HepG2 (cell line): ENCODE results near the gene XPO5. TPM values are rescaled to one million over a fixed set of nuclear protein-coding genes. Genes with fewer than 3 reads are reported as not detected.

Experiments used
- ASH2L ChIP-seq: fragments of 300-600, 200-600 bp; sonication (generic); IDR thresholded peaks from 2 replicates; pipeline ENCODE4 v1.7.0; 2017; ENCODE audit warnings: low read depth, mild to moderate bottlenecking, moderate library complexity, mixed read lengths, low read length; ENCODE audit not compliant: insufficient read length
- ATF7 ChIP-seq, 2 experiments: fragments of 450-650 bp in 1 of 2; sonication (generic) in 1 of 2; formaldehyde crosslinking in 1 of 2; IDR thresholded peaks; 2 replicates each; pipeline versions ENCODE4 v1.4.0 to v1.6.1; 2016 to 2020; ENCODE audit warnings: antibody characterized with exemption in 1 of 2, mild to moderate bottlenecking in 1 of 2, missing genetic modification reagents in 1 of 2
- BORCS8-MEF2B ChIP-seq: sonication (generic); formaldehyde crosslinking; IDR thresholded peaks from 2 replicates; pipeline ENCODE4 v1.8.0; 2022; ENCODE audit warnings: mild to moderate bottlenecking, missing genetic modification reagents
- FOXM1 ChIP-seq: sonication (generic); formaldehyde crosslinking; IDR thresholded peaks from 2 replicates; pipeline ENCODE4 v1.5.0; 2020; ENCODE audit warnings: missing genetic modification reagents
- GATAD2A ChIP-seq: IDR thresholded peaks from 2 replicates; pipeline ENCODE4 v1.6.1; 2016
- IKZF4 ChIP-seq: sonication (generic); formaldehyde crosslinking; IDR thresholded peaks from 2 replicates; pipeline ENCODE4 v1.5.1; 2020; ENCODE audit warnings: borderline replicate concordance, mild to moderate bottlenecking, low read depth, missing genetic modification reagents; ENCODE audit errors: not compliant biosample characterization
- ISL2 ChIP-seq: sonication (generic); formaldehyde crosslinking; IDR thresholded peaks from 2 replicates; pipeline ENCODE4 v1.5.0; 2020; ENCODE audit warnings: missing genetic modification reagents
- KDM5A ChIP-seq: fragments of 200-600 bp; sonication (generic); IDR thresholded peaks from 2 replicates; pipeline ENCODE4 v1.7.0; 2018; ENCODE audit warnings: antibody characterized with exemption, mild to moderate bottlenecking, low read length, borderline replicate concordance
- MXD1 ChIP-seq: sonication (generic); formaldehyde crosslinking; IDR thresholded peaks from 2 replicates; pipeline ENCODE4 v1.4.0; 2020; ENCODE audit warnings: mild to moderate bottlenecking, missing genetic modification reagents
- NFIB ChIP-seq: sonication (generic); formaldehyde crosslinking; IDR thresholded peaks from 2 replicates; pipeline ENCODE4 v1.9.0; 2021; ENCODE audit warnings: missing genetic modification reagents, mild to moderate bottlenecking, borderline replicate concordance
- NFKB2 ChIP-seq: sonication (generic); formaldehyde crosslinking; IDR thresholded peaks from 2 replicates; pipeline ENCODE4 v1.4.0; 2020; ENCODE audit warnings: missing genetic modification reagents, borderline replicate concordance
- PHF21A ChIP-seq: sonication (generic); formaldehyde crosslinking; IDR thresholded peaks from 2 replicates; pipeline ENCODE4 v1.5.0; 2020; ENCODE audit warnings: mild to moderate bottlenecking, missing genetic modification reagents
- PLRG1 ChIP-seq: fragments of 450-650 bp; conservative IDR thresholded peaks from 2 replicates; pipeline ENCODE4 v1.6.1; 2016
- RFX5 ChIP-seq: IDR thresholded peaks from 2 replicates; pipeline ENCODE4 v1.6.1; 2011; ENCODE audit warnings: low read depth, low read length, improper control_type of control experiment
- SNAPC2 ChIP-seq: sonication (generic); formaldehyde crosslinking; IDR thresholded peaks from 2 replicates; pipeline ENCODE4 v1.8.1; 2022; ENCODE audit warnings: mild to moderate bottlenecking, missing genetic modification reagents
- SP1 ChIP-seq, 2 experiments: fragments of 450-650 bp in 1 of 2; sonication (generic) in 1 of 2; formaldehyde crosslinking in 1 of 2; IDR thresholded peaks; 2 replicates each; pipeline versions ENCODE4 v1.4.0 to v1.6.1; 2016 to 2020; ENCODE audit warnings: missing genetic modification reagents in 1 of 2
- TARDBP ChIP-seq: sonication (generic); formaldehyde crosslinking; IDR thresholded peaks from 2 replicates; pipeline ENCODE4 v1.8.0; 2022; ENCODE audit warnings: mild to moderate bottlenecking, missing genetic modification reagents
- XRCC5 ChIP-seq: fragments of 200-400 bp; formaldehyde crosslinking; optimal IDR thresholded peaks from 2 replicates; pipeline ENCODE3; 2017; ENCODE audit warnings: mild to moderate bottlenecking, low read length
- ZNF136 ChIP-seq: sonication (generic); formaldehyde crosslinking; IDR thresholded peaks from 2 replicates; pipeline ENCODE4 v1.8.1; 2022; ENCODE audit warnings: low read depth, mild to moderate bottlenecking, moderate library complexity, missing genetic modification reagents
- ZNF260 ChIP-seq: sonication (generic); formaldehyde crosslinking; IDR thresholded peaks from 2 replicates; pipeline ENCODE4 v1.4.0; 2020; ENCODE audit warnings: missing genetic modification reagents, low read depth, mild to moderate bottlenecking, borderline replicate concordance
- ZNF33A ChIP-seq: sonication (generic); formaldehyde crosslinking; IDR thresholded peaks from 2 replicates; pipeline ENCODE4 v1.5.1; 2020; ENCODE audit warnings: missing genetic modification reagents, mild to moderate bottlenecking, moderate library complexity, borderline replicate concordance
- ZNF543 ChIP-seq: sonication (generic); formaldehyde crosslinking; IDR thresholded peaks from 2 replicates; pipeline ENCODE4 v1.4.0; 2020; ENCODE audit warnings: mild to moderate bottlenecking, missing genetic modification reagents
- ZNF574 ChIP-seq: sonication (generic); formaldehyde crosslinking; IDR thresholded peaks from 2 replicates; pipeline ENCODE4 v1.4.0; 2020; ENCODE audit warnings: missing genetic modification reagents
- ZNF615 ChIP-seq: sonication (generic); formaldehyde crosslinking; IDR thresholded peaks from 2 replicates; pipeline ENCODE4 v1.5.0; 2020; ENCODE audit warnings: mild to moderate bottlenecking, missing genetic modification reagents, borderline replicate concordance
- ZNF724P ChIP-seq: sonication (generic); formaldehyde crosslinking; IDR thresholded peaks from 2 replicates; pipeline ENCODE4 v1.8.0; 2022; ENCODE audit warnings: missing genetic modification reagents, borderline replicate concordance
- ZNF816 ChIP-seq: sonication (generic); formaldehyde crosslinking; IDR thresholded peaks from 2 replicates; pipeline ENCODE4 v1.8.0; 2022; ENCODE audit warnings: missing genetic modification reagents, mild to moderate bottlenecking, borderline replicate concordance
- polyA plus RNA-seq, 8 experiments: library from polyadenylated mRNA; depleted of rRNA in 3 of 8; stranded (reverse) in 7 of 8; unstranded in 1 of 8; fragments of >200 nt; fragmentation: Illumina TruSeq in 4 of 8; extraction: Trizol in 4 of 8; gene quantifications; 2 replicates each; pipeline versions ENCODE4 v1.2.1 to v1.2.3, GENCODE V29; 2011 to 2016; ENCODE audit warnings: low read depth in 4 of 8, missing spikeins in 1 of 8, mixed read lengths in 1 of 8; ENCODE audit not compliant: insufficient read depth in 1 of 8
- total RNA-seq, 5 experiments: library from RNA; depleted of rRNA; stranded (reverse); fragments of >200 nt; fragmentation: Illumina TruSeq; extraction: Trizol; gene quantifications; 2 replicates each; pipeline ENCODE4 v1.2.3, GENCODE V29; 2016; ENCODE audit warnings: low read depth in 1 of 5
- TF ChIP-seq, protein P1 (sequence below): sonication (generic); formaldehyde crosslinking; conservative IDR thresholded peaks from 2 replicates; pipeline ENCODE4 v1.4.0; 2020; ENCODE audit warnings: missing genetic modification reagents
- TF ChIP-seq, protein P2 (sequence below): IDR thresholded peaks from 2 replicates; pipeline ENCODE4 v1.6.1; 2012; ENCODE audit warnings: inconsistent platforms

The XPO5 gene
- total and polyA plus RNA-seq, 2 of the 13 experiments (the other 11 are each of a cell fraction or from before 2014, with no cell fraction given) = 52.2 to 68.0 TPM

GRCh38 chr6:43493833-43494232 lies 82.0 kb downstream of the XPO5 start (continued):
- no peak for TF ChIP-seq ZNF33A (CRISPR knock-in tag)
- TF ChIP-seq RFX5 = no peak
- TF ChIP-seq, protein P1, sequence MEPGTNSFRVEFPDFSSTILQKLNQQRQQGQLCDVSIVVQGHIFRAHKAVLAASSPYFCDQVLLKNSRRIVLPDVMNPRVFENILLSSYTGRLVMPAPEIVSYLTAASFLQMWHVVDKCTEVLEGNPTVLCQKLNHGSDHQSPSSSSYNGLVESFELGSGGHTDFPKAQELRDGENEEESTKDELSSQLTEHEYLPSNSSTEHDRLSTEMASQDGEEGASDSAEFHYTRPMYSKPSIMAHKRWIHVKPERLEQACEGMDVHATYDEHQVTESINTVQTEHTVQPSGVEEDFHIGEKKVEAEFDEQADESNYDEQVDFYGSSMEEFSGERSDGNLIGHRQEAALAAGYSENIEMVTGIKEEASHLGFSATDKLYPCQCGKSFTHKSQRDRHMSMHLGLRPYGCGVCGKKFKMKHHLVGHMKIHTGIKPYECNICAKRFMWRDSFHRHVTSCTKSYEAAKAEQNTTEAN = no peak
- TF ChIP-seq SNAPC2 (CRISPR knock-in tag) = no peak
- peak; percentile 30 for TF ChIP-seq ASH2L
- no peak for TF ChIP-seq PLRG1
- no peak for TF ChIP-seq ATF7 (IDR thresholded peaks at IDR 0.05)
- 0 out of 2 replicates have a peak, but pooled peaks have one; percentile 56 for TF ChIP-seq ATF7 (CRISPR knock-in tag; IDR thresholded peaks at IDR 0.05)
- TF ChIP-seq SP1 (IDR thresholded peaks at IDR 0.05) = no peak
- no peak for TF ChIP-seq SP1 (CRISPR knock-in tag; IDR thresholded peaks at IDR 0.05)
- TF ChIP-seq ZNF816 (CRISPR knock-in tag) = no peak
- peak; percentile 75; the same call in 1 of the 2 replicates for TF ChIP-seq GATAD2A
- TF ChIP-seq MXD1 (CRISPR knock-in tag) = no peak
- TF ChIP-seq ZNF724P (CRISPR knock-in tag) = no peak
- TF ChIP-seq KDM5A = no peak
- TF ChIP-seq BORCS8-MEF2B (CRISPR knock-in tag) = 0 out of 2 replicates have a peak, but pooled peaks have one; percentile 33
- TF ChIP-seq FOXM1 (CRISPR knock-in tag) = no peak
- no peak for TF ChIP-seq NFKB2 (CRISPR knock-in tag)
- TF ChIP-seq PHF21A (CRISPR knock-in tag) = peak; percentile 86; the same call in 1 of the 2 replicates
- no peak for TF ChIP-seq NFIB
- no peak for TF ChIP-seq ZNF615 (CRISPR knock-in tag)
- no peak for TF ChIP-seq ZNF543 (CRISPR knock-in tag)
- no peak for TF ChIP-seq IKZF4 (CRISPR knock-in tag)
- TF ChIP-seq ISL2 = 0 out of 2 replicates have a peak, but pooled peaks have one; percentile 28
- peak; percentile 54; the same call in 1 of the 2 replicates for TF ChIP-seq TARDBP (CRISPR knock-in tag)
- TF ChIP-seq ZNF574 (CRISPR knock-in tag) = peak; percentile 62
- TF ChIP-seq, protein P2, sequence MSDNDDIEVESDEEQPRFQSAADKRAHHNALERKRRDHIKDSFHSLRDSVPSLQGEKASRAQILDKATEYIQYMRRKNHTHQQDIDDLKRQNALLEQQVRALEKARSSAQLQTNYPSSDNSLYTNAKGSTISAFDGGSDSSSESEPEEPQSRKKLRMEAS = peak; percentile 41
- TF ChIP-seq ZNF136 (CRISPR knock-in tag) = no peak
- no peak for TF ChIP-seq ZNF260 (CRISPR knock-in tag)
- peak; percentile 70 for TF ChIP-seq XRCC5
